Renal cortex interstitium (tissue), 11 donors: ENCODE measurements around the gene RAD51B. TPM values are rescaled to one million over a fixed set of nuclear protein-coding genes. Genes with fewer than 3 reads are reported as not detected.
"Not testable (repeated sequence)": the region's sequence is repeated elsewhere in the genome, so short reads cannot be mapped to it uniquely, and the experiment has no call there.

Experiments used
- DNase-seq, 11 donors: peaks; one replicate each; pipeline ENCODE4 v3.0.0-alpha.2; 2013; ENCODE audit warnings: low read depth in 9 of 11, low spot score in 4 of 11; ENCODE audit errors: extremely low read depth in 1 of 11
- polyA plus RNA-seq, 3 donors: library from polyadenylated mRNA; unstranded; fragments of 120-200 nt; gene quantifications; one replicate each; pipeline ENCODE4 v1.2.1, GENCODE V29; 2013; ENCODE audit not compliant: insufficient read length in 3 of 3

The RAD51B gene
- polyA plus RNA-seq, 3 donors: 12.5 to 13.0 (median 12.5) TPM

DNA sequence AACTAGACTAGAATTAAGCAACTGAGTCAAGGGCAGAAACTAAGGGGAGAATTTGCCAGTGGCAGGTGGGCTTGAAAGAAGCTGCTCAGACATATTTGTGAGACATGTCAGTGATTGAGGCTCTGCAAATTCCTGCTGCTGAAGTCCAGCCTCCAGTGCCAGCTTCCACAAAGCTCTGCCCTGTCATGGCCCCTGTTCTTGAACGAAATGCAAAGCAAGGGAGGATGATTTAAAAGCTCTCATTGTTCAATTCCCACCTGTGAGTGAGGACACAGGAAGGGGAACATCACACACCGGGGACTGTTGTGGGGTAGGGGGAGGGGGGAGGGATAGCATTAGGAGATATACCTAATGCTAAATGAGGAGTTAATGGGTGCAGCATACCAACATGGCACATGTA, 439.4 kb downstream of the RAD51B start:
- not testable (repeated sequence) for DNase-seq

DNA sequence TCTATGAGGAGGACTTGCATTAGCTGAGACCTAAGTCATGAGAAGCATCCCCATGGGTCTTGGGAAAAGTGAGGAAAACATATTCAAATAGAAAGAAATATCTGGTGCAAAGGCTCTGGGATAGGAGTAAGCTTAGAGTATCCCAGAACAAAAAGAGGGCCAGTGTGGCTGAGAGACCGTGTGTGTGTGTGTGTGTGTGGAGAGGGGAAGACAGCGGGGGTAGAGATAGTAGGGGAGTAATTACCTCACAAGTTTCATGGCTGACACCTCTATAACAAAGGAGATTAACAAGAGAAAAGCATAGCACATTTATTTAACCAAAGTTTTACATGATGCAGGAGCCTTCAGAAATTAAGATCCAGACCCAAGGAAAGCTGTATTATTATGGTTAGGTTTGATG, 440.5 kb downstream of the RAD51B start:
- DNase-seq: no peak

- DNase-seq: no peak
Measured at GRCh38 chr14:68261092-68261842, 441.7 kb downstream of the RAD51B start.

DNA sequence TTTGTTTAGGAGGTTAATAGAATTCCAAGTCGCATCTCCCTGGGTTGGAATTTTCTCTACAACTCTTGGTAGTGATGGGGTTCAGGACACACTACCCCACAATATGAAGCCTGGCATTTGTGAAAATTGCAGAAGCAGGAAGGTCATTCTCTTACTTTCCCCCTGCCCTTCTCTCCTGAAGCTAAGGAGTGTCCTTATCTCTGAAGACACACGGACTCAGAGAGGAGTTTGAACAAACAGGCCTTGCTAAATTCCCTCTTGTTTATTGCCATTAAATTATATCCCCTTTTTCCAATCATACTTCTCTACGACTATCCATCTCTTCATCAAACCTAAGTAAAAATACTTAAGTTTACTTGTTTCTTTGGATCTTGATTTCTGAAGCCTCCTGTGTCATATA, 443.0 kb downstream of the RAD51B start:
- no peak for DNase-seq

DNA sequence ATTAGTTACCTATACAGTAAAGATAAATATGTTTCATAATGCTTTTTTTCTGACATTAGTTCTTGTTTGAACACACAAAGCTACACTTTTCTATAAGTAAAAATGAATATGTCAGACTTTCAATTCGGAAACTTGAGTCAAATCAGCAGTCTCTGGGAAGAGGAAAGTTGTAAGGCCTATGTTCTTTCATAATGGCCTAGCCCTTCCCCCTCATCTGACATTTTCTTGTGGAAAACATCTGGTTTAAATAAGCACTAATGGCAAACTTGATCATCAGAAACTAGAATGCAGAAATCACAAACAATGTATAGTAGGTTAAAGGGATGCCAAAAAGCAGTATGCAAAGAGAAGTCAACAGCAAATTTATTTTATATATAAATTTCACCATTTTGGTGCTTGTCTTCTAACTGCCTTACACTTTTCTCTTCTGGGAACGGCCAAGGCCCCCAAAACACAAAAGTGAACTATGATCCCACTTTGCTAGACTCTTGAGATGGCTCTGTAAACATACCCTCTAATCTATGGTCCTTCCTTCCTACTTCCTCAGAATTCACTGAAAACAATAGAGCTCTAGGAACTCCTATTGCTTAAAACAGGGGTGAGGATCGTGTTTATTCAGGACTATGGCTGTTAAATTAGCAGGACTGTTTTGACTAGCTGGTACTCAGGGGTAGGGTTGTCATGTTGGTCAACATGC, 444.1 kb downstream of the RAD51B start:
- DNase-seq: no peak

DNA sequence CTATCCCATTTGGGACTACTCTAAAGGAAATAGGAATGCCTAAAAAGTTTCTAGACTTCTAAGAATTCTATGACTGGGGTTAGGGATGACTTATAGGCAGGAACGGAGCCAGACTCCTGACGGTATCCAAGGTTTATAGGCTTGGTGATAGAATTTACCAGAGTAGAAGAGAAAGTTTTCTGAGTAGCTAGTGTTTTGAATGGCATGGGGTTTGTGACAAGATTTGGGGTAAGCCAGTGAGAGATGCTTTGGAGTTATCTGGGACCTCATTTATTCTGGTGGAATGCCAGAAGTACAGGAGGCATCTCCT, 444.6 kb downstream of the RAD51B start:
- no peak for DNase-seq

- no peak for DNase-seq
Measured at GRCh38 chr14:68266998-68267397, 447.4 kb downstream of the RAD51B start.

- no peak for DNase-seq
Measured at GRCh38 chr14:68268197-68268596, 448.6 kb downstream of the RAD51B start.

DNA sequence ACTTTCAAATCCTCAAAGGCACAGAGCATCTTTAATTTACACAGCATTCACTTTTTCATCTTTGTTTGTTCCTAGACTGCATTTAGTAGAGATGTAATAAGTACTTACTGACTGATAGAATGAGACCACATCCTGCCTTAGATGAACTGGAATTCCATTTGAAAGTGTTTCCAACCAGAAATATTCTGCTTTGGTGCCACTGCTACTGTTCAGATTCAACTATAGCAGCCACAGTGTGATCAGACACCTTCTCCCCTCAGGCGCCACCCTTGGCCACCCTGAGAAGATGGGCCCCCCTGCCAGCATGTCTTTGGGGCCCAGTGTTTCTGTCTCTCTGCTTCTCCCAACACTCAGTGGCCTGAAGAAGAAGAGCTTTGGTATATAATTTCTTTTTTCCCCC, 449.1 kb downstream of the RAD51B start:
- no peak for DNase-seq

DNA sequence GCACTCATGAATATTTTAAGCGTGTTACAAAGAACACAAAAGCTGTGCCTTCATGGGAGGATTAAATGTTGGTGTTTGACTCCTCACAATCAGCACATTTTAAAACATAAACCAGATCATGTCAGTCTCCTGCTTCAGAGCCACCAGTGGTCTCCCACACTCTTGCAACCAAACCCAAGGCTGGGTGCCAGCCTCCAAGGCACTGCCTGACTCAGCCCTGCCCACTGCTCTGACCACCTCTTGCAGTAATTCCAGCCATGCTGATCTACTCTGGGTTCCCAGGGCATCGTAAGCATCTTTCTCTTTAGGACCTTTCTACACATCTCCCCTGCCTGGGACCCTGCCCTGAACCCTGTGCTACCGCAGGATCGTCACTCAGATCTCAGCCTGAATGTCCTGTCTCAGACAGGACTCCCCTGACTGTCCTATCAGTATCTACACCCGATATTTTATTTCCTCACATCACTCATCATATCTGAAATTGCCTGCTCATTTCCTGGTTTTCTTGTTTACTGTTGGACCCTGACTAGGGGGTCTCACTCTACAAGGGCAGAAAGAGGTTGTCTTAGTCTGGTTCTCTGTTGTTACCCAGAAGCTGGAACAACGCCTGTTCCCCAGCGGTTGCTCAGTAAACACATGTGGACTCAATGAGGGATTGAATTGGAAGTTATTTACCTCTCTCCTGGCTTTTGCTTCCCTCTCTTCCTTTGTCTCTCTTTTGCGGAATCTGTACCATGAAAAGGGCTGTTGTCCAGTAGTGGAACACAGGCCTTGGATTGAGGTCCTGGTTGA, 449.8 kb downstream of the RAD51B start:
- DNase-seq: no peak

DNA sequence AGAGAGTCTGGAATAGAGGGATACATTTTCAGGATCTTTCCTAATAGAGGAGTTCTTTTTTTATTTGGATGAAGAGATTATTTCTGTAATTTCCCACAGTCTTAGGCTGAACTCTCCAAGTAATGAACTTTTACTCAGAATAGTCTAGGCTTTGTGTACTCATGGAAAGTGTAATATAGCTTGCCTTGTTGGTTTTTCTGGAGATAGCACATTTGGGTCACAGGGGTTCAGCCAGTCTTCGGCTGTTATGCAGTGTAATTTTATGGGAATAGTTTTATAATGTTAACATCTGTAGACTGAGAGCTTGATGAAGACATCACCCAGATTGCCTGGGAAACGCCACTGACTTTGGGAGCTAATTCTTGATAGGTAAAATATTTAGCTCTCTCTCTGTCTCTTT, 450.8 kb downstream of the RAD51B start:
- no peak for DNase-seq

DNA sequence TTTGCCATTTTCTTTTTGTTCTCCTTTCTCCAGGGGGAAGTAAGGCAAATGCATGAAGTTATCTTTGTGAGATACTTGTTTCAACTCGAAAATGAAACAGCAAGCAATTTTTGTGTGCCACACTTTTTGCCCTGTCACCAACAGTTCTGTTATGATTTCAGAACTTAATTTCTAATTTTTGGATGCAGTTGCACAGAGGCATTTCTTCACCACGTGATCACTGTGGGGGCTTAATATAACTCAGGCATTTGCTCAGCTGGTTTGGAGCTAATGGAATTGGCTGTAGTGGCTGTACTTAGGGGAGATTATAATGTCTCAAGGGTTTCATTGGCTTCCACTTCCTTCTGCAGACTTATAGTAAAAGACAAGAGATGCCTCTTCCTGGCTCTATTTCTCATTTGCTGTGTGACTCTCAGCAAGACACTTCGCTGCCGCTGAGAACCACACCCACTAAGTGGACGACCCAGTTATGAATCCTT, 452.4 kb downstream of the RAD51B start:
- DNase-seq: no peak

GRCh38 chr14:68273413-68273812, 453.8 kb downstream of the RAD51B start:
- DNase-seq: no peak

DNA sequence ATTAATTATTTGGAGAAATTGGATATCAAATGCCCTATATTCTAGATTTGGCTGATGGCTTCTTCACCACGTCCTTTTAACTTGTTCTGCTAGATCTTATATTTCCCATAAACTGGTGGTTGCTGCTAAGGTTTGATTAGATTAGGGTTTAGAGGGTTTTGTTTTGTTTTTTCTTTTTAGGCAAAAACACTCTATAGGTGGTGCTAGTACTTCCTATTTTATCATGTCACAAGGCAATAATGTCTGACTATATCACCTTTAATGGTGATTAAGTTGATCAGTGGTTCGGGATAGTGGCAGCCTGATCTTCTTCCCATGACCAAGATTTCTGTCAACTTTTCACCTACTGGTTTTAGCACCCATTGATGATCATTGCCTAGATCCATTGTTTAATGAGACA, 455.1 kb downstream of the RAD51B start:
- DNase-seq: no peak

GRCh38 chr14:68278576-68279436, 459.2 kb downstream of the RAD51B start:
- no peak for DNase-seq

DNA sequence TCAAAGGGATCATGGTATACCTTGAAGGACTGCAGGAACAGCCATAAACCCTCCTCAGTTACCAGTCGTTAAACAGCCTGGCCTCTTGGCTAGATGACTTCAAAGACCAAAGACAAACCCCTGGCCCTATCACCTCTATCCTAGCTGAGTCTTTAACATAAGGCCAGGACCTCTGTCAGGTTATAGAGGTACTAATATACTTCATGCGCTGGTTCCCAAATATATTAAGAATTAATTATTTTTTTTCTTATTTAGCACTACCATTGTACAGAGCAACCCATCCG, 459.8 kb downstream of the RAD51B start:
- no peak for DNase-seq

DNA sequence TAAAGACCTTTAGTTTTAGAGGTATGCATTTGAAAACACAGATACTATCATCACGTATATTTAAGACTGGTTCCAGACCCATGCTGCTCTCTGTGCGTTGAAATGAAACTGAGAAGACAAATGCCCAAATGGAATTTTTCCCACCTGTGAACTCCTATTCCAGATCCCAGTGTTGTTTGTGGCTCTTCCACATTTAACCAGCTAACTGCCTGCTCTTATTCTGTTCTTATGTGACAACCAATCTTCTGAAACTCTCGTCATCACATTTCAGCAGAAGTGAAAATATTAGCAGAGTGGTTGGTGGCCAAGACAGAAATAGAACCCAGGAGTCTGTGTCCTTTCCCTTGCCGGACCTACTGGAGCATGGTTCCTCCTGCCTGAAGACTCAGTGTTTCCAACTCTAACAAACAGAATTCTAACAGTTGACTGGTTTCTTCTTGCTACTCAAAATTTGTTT, 460.2 kb downstream of the RAD51B start:
- DNase-seq: no peak

- DNase-seq: no peak
Measured at GRCh38 chr14:68281497-68281896, 461.9 kb downstream of the RAD51B start.
